ENCODE measurements around the gene TMEM244. TPM values are rescaled to one million over a fixed set of nuclear protein-coding genes. Genes with fewer than 3 reads are reported as not detected.
A peak's percentile ranks its signal among the peaks of the same experiment; 100 is the strongest.

Gene TMEM244
- total and polyA plus RNA-seq, 9 of the 15 experiments (the other 6 are each of a cell fraction or from before 2014, with no cell fraction given): not detected

GRCh38 chr6:129852257-129852858 is 8.8 kb downstream of the TMEM244 start (continued):
- TF ChIP-seq MED1 (CRISPR knock-in tag; IDR thresholded peaks at IDR 0.05; ENCODE audit: borderline replicate concordance) (no peak), CHD2 (IDR thresholded peaks at IDR 0.05; ENCODE audit: low read depth, low read length) (no peak), PHF20 (IDR thresholded peaks at IDR 0.05; ENCODE audit: partially characterized antibody) (no peak), ZNF717 (CRISPR knock-in tag; IDR thresholded peaks at IDR 0.05) (no peak), RFX1 (IDR thresholded peaks at IDR 0.05) (no peak), ETS1 (conservative IDR thresholded peaks at IDR 0.05; ENCODE audit: control insufficient read depth, low read depth, low read length) (0 out of 2 replicates have a peak, but pooled peaks have one; percentile 16), TOE1 (IDR thresholded peaks at IDR 0.05; ENCODE audit: borderline replicate concordance) (0 out of 2 replicates have a peak, but pooled peaks have one; percentile 19), TOE1 (CRISPR knock-in tag; IDR thresholded peaks at IDR 0.05; ENCODE audit: borderline replicate concordance, low read depth) (no peak), ZNF76 (CRISPR knock-in tag; IDR thresholded peaks at IDR 0.05; ENCODE audit: borderline replicate concordance) (no peak), CBX5 (IDR thresholded peaks at IDR 0.05; ENCODE audit: borderline replicate concordance, low read depth) (no peak), AFF1 (IDR thresholded peaks at IDR 0.05; ENCODE audit: low read depth in 1 of 2, partially characterized antibody in 2 of 2) (peak in 1 of 2 experiments; percentile 68), IRF2 (CRISPR knock-in tag; IDR thresholded peaks at IDR 0.05) (no peak), MECOM (CRISPR knock-in tag; IDR thresholded peaks at IDR 0.05) (no peak), TEAD4 (IDR thresholded peaks at IDR 0.05; ENCODE audit: low read length) (peak; percentile 96), TEAD4 (CRISPR knock-in tag; IDR thresholded peaks at IDR 0.05; ENCODE audit: borderline replicate concordance) (no peak), HES1 (IDR thresholded peaks at IDR 0.05; ENCODE audit: low read depth) (no peak), ZBTB34 (CRISPR knock-in tag; IDR thresholded peaks at IDR 0.05) (no peak), FIP1L1 (IDR thresholded peaks at IDR 0.05; ENCODE audit: low read depth, low read length, poor library complexity, severe bottlenecking) (no peak), ZNF175 (CRISPR knock-in tag; IDR thresholded peaks at IDR 0.05; ENCODE audit: low read depth) (no peak), NUFIP1 (IDR thresholded peaks at IDR 0.05; ENCODE audit: partially characterized antibody) (no peak)

All from K562 (cell line).